ENCODE results near the gene FBXW8. TPM values are rescaled to one million over a fixed set of nuclear protein-coding genes. Genes with fewer than 3 reads are reported as not detected.

FBXW8 gene
- total and polyA plus RNA-seq, 4 donors = 1.9 to 7.1 (median 4.9) TPM

- Histone ChIP-seq H3K4me1 (ENCODE audit: control insufficient read depth in 4 of 4, insufficient read depth in 4 of 4, low read length in 3 of 4) (peaks cover 0 to 1% (median 0%) of the 10 kb centered on the region in 4 donors), H3K9ac (ENCODE audit: low read depth in 1 of 2, low read length in 2 of 2) (no peak overlapping the region), H3K36me3 (ENCODE audit: control insufficient read depth in 4 of 4, insufficient read depth in 3 of 4, low read depth in 1 of 4, low read length in 3 of 4) (peaks cover 0 to 29% (median 13%) of the 10 kb centered on the region in 4 donors), H3K27ac (ENCODE audit: low read depth in 1 of 2, low read length in 2 of 2) (no peak overlapping the region), H3K4me3 (ENCODE audit: low read depth in 1 of 3, low read length in 3 of 3) (no peak overlapping the region), H3K27me3 (ENCODE audit: control insufficient read depth in 4 of 4, insufficient read depth in 4 of 4, low read length in 3 of 4) (peaks cover 0 to 5% (median 0%) of the 10 kb centered on the region in 4 donors), H3K9me3 (ENCODE audit: control insufficient read depth in 4 of 4, low read length in 3 of 4) (no peaks in the 10 kb centered on the region)
- 92% methylated on average over 19 of the region's 19 CpGs for WGBS
- TF ChIP-seq JUND (IDR thresholded peaks at IDR 0.05) (no peak), ATF3 (IDR thresholded peaks at IDR 0.05) (no peak), EGR1 (IDR thresholded peaks at IDR 0.05; ENCODE audit: low read depth in 2 of 2) (no peak), YY1 (IDR thresholded peaks at IDR 0.05) (no peak), HNF4A (conservative IDR thresholded peaks at IDR 0.05) (no peak), CTCF (IDR thresholded peaks at IDR 0.05; ENCODE audit: low read depth, low read length, missing input control) (no peak), TAF1 (conservative IDR thresholded peaks at IDR 0.05) (no peak), FOXA1 (IDR thresholded peaks at IDR 0.05) (no peak), GABPA (IDR thresholded peaks at IDR 0.05 in 1 of 2, conservative IDR thresholded peaks at IDR 0.05 in 1 of 2) (no peak), RXRA (IDR thresholded peaks at IDR 0.05) (no peak)
- TF ChIP-seq, protein P1, sequence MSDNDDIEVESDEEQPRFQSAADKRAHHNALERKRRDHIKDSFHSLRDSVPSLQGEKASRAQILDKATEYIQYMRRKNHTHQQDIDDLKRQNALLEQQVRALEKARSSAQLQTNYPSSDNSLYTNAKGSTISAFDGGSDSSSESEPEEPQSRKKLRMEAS (IDR thresholded peaks at IDR 0.05) = no peak
- TF ChIP-seq, protein P2, sequence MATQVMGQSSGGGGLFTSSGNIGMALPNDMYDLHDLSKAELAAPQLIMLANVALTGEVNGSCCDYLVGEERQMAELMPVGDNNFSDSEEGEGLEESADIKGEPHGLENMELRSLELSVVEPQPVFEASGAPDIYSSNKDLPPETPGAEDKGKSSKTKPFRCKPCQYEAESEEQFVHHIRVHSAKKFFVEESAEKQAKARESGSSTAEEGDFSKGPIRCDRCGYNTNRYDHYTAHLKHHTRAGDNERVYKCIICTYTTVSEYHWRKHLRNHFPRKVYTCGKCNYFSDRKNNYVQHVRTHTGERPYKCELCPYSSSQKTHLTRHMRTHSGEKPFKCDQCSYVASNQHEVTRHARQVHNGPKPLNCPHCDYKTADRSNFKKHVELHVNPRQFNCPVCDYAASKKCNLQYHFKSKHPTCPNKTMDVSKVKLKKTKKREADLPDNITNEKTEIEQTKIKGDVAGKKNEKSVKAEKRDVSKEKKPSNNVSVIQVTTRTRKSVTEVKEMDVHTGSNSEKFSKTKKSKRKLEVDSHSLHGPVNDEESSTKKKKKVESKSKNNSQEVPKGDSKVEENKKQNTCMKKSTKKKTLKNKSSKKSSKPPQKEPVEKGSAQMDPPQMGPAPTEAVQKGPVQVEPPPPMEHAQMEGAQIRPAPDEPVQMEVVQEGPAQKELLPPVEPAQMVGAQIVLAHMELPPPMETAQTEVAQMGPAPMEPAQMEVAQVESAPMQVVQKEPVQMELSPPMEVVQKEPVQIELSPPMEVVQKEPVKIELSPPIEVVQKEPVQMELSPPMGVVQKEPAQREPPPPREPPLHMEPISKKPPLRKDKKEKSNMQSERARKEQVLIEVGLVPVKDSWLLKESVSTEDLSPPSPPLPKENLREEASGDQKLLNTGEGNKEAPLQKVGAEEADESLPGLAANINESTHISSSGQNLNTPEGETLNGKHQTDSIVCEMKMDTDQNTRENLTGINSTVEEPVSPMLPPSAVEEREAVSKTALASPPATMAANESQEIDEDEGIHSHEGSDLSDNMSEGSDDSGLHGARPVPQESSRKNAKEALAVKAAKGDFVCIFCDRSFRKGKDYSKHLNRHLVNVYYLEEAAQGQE (IDR thresholded peaks at IDR 0.05) = no peak
- no peak for DNase-seq (ENCODE audit: low spot score)
Measured at GRCh38 chr12:117030187-117030900, 119.6 kb downstream of the FBXW8 start.

DNA sequence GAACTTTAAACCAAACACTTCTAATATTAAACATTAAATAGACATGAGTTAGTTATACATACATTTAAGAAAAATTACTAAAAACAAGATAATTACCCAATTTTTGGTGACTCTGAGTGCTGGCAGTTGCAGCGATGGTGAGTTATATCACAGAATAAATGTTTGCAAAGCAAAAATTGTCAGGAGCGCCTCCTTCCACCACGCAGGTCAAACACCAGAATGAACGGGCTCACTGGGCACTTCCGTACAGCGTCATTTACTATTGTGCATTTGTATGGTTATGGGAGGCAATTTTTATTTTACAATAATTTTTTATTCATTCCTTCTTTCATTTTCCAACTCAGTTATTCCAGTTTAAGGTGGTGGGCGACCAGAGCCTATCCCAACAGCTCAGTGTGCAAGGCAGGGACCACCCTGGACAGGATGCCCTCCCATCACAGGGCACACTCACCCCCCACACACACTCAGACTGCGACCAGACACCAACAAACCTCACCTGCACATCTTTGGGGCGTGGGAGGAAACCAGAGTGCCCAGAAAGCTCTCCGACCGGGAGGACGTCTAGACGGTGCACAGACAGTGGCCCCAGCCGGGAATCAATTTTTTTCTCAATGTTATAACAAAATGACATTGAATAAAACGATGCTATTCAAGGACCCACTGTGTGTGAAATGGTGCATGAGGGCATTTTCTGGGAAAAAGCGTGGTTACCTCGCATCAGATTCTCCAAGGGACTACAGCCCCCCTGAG lies 121.3 kb downstream of the FBXW8 start:
- peaks cover 0 to 5% (median 0%) of the 10 kb centered on the region in 4 donors for H3K27me3 ChIP-seq (ENCODE audit: control insufficient read depth in 4 of 4, insufficient read depth in 4 of 4, low read length in 3 of 4)
- no peak overlapping the region for H3K9ac ChIP-seq (ENCODE audit: low read depth in 1 of 2, low read length in 2 of 2)
- no peak overlapping the region for H3K4me3 ChIP-seq (ENCODE audit: low read depth in 1 of 3, low read length in 3 of 3)
- no peak overlapping the region for H3K27ac ChIP-seq (ENCODE audit: low read depth in 1 of 2, low read length in 2 of 2)
- no peak for TF ChIP-seq YY1 (IDR thresholded peaks at IDR 0.05)
- TF ChIP-seq SP1 (IDR thresholded peaks at IDR 0.05) = no peak
- TF ChIP-seq FOXA1 (IDR thresholded peaks at IDR 0.05) = no peak
- TF ChIP-seq EGR1 (IDR thresholded peaks at IDR 0.05; ENCODE audit: low read depth in 2 of 2) = no peak
- TF ChIP-seq HNF4A (conservative IDR thresholded peaks at IDR 0.05) = no peak
- no peak for TF ChIP-seq RXRA (IDR thresholded peaks at IDR 0.05)
- no peak for TF ChIP-seq ATF3 (IDR thresholded peaks at IDR 0.05)
- TF ChIP-seq NR2F2 (IDR thresholded peaks at IDR 0.05) = no peak
- TF ChIP-seq, protein P1 (IDR thresholded peaks at IDR 0.05) = no peak
- TF ChIP-seq, protein P3, sequence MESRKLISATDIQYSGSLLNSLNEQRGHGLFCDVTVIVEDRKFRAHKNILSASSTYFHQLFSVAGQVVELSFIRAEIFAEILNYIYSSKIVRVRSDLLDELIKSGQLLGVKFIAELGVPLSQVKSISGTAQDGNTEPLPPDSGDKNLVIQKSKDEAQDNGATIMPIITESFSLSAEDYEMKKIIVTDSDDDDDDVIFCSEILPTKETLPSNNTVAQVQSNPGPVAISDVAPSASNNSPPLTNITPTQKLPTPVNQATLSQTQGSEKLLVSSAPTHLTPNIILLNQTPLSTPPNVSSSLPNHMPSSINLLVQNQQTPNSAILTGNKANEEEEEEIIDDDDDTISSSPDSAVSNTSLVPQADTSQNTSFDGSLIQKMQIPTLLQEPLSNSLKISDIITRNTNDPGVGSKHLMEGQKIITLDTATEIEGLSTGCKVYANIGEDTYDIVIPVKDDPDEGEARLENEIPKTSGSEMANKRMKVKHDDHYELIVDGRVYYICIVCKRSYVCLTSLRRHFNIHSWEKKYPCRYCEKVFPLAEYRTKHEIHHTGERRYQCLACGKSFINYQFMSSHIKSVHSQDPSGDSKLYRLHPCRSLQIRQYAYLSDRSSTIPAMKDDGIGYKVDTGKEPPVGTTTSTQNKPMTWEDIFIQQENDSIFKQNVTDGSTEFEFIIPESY (IDR thresholded peaks at IDR 0.05) = no peak
- no peak for TF ChIP-seq RAD21 (IDR thresholded peaks at IDR 0.05)
- TF ChIP-seq, protein P2 (IDR thresholded peaks at IDR 0.05) = no peak
- TF ChIP-seq FOXA2 (IDR thresholded peaks at IDR 0.05) = no peak
- no peaks in the 10 kb centered on the region for H3K4me1 ChIP-seq (ENCODE audit: control insufficient read depth in 4 of 4, insufficient read depth in 4 of 4, low read length in 3 of 4)
- DNase-seq (ENCODE audit: low spot score) = no peak
- WGBS = 89% methylated on average over 17 of the region's 17 CpGs
- H3K36me3 ChIP-seq (ENCODE audit: control insufficient read depth in 4 of 4, insufficient read depth in 3 of 4, low read depth in 1 of 4, low read length in 3 of 4) = peaks cover 0 to 22% (median 13%) of the 10 kb centered on the region in 4 donors
- H3K9me3 ChIP-seq (ENCODE audit: control insufficient read depth in 4 of 4, low read length in 3 of 4) = no peaks in the 10 kb centered on the region

Measured in liver (tissue), 9 donors.